HG03457 (cell line): Measurements from ENCODE around the gene CSTPP1.
"Not testable (repeated sequence)": the region's sequence is repeated elsewhere in the genome, so short reads cannot be mapped to it uniquely, and the experiment has no call there.

Experiments
- ATAC-seq: cut with Tn5 transposase; IDR thresholded peaks from one replicate; pipeline ENCODE4 v1.9.1; 2021; ENCODE audit warnings: moderate number of reproducible peaks; ENCODE audit not compliant: unreplicated experiment

CSTPP1 gene

DNA sequence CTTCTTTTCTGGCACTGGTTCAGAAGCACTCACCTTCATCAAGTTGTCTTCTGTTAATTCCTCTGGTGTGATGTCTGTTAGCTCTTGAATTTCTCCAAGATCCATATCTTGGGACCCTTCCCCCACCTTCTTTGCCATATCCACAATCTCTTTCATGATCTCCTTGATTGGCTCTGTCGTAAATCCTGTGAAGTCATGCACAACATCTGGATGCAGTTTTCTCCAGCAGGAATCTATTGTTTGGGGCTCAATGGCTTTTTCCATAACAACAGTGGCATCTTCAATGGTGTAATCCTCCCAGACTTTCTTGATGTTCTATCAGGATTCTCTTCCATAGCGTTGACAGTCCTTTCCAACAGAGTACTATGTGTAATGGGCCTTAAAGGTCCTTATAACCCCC is 96.9 kb downstream of the CSTPP1 start:
- no peak for ATAC-seq

DNA sequence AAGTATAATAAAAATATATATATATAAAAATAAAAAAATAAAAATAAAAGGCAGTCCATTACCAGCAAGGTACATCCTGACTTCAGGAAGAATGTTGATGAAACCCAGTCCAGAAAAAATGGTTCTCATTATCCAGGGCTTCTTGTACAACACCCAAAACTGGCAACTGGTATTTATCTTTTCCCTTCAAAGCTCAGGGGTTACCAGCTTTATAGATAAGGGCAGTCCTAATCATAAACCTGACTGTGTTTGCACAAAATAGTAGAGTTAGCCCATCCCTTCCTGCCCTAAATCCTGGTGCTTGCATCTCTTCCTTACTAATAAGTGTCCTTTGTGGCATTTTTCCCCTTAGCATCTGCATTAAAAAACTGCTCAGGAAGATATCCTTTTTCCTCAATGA is 97.5 kb downstream of the CSTPP1 start:
- ATAC-seq, result no peak

DNA sequence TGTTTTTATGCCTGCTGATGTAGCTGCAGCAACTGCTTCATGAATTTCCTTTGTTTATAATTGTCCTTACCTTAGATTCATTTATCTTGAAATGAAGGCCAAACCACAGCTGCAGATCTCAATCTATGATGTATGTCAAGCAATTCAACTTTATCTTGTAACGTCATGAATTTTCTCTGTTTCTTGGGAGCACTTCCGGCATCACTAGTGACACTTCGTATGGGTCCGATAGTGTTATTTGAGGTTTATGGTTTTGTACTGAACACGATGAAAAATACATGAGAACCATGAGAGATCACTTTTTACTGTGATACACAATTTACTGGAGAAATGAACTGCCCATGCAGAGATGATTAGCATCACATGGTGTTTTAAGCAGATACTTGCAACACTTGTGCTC is 98.5 kb downstream of the CSTPP1 start:
- ATAC-seq, result no peak

DNA sequence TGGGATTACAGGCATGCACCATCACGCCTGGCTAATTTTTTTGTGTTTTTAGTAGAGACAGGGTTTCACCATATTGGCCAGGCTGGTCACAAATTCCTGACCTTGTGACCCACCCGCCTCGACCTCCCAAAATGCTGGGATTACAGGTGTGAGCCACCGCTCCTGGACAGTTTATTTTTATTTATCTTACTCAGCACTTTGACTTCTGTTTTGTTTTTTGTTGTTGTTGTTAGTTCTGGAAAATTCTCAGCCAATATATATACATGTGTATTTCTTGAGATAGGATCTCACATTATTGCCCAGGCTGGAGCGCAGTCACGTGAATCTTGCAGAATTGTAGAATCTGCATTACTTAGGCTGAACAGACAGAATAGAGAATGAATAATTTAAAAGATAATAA is 107.6 kb downstream of the CSTPP1 start:
- no peak for ATAC-seq

DNA sequence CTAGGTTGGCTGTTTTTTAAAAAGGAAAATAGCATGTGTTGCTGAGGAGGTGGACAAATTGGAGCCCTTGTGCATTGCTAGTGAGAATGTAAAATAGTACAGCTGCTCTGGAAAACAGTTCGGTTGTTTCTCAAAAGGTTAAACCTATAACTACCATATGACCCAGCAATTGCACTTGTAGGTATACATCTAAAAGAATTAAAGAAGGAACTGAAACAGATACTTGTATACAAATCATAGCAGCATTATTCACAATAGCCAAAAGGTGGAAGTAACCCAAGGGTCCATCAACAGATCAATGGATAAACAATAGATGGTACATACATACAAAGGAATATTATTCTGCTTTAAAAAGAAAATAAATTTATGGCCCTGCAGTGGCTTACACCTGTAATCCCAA is 111.4 kb downstream of the CSTPP1 start:
- ATAC-seq, result no peak

DNA sequence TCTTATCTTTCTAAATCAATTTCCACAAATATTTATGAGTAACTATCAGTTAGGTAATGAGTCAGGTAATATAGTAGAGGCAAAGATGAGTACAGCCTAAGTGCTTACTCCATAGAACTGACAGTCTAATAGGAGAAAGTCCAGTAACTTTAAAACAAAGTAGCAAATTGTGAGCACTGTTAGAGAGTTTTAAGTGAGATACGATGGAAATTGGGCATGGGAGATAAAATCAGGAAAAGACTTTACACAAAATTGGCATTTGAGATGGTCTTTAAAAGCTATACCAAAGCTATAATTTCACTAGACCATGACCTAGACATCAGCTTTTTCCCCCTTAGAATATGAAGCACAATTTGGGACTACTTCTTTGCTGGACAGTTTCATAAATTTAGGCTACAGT is 113.7 kb downstream of the CSTPP1 start:
- ATAC-seq, result no peak

DNA sequence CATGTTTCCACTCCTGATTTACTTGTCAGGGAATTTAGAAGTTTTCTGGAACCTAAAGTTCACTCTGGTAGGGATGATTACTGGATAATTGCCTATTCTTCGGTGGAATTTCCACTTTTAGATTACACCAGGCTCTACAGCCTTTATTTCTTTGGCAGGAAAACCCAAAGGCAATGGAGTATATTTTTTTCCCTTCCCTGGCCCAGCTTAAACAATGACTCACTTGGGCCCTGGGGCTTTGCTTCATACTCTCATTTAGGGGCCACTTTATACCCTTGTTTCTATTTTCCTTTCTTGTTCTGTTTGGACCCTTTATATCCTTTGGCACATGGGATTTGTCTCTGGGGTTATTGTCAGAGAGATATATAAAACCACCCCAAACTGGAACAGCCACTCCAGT is 114.7 kb downstream of the CSTPP1 start:
- ATAC-seq, result no peak

DNA sequence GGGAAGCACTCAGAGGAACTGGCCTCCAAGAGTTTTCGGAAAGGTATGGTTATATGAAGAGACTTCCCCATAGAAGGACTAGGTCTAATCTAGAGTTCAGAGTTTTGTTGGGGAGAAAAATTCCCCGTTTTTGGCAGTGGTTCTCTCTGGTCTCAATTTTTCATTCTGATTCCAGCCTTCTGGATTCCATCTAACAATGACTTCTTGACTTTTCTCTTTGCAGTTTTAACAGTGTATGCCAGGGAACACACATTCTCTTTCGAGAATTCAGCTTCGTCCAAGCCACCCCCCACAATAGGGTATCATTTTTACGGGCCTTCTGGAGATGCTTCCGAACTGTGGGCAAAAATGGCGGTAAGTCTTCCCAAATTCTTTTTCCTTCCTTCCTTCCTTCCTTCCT is 115.6 kb downstream of the CSTPP1 start:
- no peak for ATAC-seq

DNA sequence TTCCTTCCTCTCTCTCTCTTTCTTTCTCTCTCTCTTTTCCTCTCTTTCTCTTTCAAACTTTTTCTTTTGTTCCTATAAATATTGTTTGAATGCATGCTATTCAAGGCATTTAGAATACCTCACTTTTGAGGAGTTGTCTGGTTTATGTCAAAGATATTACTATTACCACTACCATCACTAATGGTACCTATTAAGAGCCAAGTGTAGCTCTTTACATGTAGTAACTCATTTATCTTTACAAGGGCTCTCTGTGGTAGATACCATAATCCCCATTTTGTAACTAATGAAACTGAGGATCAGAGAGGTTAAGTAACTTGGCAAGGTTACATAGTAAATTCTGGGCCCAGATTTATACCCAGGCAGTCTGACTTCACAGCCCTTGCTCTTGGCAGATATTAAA is 116.0 kb downstream of the CSTPP1 start:
- no peak for ATAC-seq

DNA sequence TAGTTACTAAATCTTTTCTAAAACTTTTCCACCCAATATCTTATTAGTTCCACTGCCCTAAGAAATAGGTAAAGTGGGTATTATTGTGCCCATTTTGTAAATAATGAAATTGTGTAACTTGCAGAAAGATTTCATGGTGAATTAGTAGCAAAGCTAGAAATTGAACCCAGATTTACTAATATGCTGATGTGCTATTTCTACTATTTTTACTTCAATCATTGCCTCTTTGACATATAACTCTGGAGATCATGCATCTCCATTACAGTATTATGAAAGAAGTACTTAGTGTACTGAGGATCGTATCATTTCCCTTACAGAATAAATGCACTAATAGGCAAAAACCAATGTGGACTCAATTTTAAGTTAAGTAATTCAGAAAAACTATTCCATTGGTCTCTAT is 119.0 kb downstream of the CSTPP1 start:
- ATAC-seq, result no peak

DNA sequence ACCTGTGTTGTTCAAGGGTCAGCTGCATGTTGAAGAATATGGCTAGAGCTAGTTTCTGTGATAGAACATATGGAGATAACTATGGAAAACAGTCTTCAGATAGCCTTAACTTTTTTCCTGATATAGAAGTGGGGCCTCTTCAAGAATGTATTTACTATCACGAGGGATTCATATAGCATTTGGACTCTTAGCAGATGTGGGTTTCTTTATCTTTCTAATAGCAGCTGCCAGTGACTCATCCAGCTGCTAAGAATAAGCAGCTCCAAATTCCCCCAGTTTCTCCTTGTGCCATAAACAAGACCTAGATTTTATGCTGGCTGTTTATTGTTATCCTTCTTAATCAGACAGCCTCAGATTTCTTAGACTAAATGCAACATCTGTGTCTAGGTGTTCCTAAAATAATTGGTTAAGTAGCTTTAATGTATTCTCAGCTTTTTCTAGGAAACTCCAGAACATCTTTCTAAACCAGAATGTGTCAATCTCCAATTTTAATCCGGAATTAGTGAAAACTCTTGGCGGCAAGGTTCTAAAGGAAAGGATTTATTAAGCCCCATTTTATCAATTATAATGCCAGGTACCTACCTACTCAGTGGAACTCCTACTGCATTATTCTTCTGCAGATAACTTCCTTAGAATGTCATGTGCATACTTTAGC is 119.8 kb downstream of the CSTPP1 start:
- no peak for ATAC-seq

DNA sequence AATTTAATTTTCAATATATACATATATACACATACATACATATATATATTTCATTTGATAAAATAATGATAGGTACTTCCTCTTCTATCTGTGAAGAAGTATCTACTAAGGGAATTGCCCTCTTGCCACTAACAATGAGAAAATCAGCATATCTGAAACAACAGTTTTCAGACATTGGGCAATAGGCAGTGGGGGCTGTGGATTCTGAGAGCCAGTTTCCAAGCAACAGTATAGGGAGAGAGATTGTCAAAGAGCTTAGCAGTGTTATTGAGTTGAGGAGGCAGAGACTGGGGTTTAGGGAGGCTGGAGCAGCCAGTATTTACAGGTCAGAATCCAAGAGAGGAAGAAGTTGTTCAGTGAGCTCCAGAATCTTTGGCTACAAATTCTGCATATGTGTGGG is 120.8 kb downstream of the CSTPP1 start:
- no peak for ATAC-seq

DNA sequence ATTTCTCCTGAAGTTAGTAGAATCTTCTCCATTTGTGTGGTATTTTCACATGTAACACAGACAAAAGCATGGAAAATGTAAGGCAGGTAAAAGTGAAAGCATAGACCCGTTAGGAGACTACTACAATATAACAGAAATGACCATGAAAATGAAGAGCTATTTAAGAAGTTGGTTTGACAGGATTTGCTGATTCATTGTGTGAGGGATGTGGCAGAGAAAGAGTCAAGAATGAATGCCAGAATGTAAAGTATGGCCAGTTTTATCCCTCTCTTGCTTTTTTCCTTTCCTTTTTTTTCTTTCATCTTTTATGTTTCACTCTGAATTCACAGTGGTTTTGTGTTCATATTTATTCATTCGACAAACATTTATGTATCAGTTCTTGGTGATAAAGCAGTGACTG is 124.2 kb downstream of the CSTPP1 start:
- ATAC-seq, result no peak

DNA sequence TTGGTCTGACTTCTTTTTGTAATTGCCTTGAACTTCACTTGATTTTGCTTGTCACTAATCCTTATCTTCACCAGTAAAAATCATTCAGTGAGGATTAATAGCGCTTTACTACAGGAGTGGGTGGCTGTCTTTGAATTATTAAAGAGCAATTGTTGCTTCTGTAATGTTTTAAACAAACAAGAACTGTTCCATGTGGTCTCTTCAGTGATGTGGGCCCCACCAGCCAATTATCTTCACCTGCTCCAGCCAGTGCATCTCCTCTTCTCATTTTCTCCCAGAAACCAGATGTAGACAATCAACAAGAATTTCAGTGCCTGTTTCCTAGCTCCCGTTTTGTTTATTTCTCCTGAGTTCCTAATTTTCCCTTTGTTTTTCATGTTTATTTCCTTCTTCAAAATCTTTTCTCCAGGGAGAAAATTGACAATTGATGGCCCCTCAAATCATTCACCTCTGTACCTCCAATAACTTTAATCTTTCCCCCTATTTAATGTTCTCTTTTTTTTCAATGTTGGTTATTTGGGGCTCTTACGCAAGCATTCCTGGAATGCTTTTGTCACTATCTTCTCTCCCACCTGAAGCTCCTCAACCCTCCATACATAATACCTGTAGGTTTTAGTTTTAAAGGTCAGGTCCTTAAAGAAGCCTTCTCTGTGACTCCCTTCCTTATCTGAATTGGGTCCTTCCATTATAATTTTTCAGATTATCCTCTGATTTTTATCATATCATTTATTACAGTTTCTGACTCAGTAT is 125.0 kb downstream of the CSTPP1 start:
- no peak for ATAC-seq

DNA sequence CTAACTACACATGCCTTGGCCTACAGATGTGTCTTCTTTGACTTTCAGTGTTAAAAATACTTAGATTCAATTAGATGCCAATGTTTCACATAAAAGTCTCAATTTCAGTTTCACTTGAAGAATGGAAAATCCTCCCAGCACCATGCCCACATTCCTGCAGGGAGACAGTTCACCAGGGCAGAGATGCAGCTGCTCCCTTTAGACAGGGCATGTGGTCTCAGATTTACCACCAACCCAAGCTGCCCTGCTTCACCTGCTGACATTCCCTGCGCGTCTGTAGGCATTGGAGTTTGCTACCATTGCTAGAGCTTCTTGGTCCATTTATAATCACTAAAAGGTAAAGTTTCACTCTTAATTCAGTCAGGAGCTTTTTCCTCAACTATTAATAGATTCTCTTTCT is 126.2 kb downstream of the CSTPP1 start:
- no peak for ATAC-seq

DNA sequence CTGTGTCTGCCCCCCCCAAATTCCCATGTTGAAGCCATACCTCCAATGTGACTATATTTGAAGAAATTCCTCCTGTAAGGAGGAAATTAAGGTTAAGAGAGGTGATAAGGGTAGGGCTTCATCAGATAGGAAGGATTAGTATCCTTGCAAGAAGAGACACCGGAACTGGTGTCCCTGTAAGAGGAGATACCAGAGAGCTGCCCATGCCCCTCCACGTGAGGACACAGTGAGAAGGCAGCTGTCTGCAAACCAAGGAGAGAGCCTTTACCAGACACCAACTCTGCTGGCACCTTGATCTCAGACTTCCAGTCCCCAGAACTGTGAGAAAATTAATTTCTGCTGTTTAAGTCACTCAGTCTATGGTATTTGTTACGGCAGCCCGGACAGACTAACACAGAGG is 130.8 kb downstream of the CSTPP1 start:
- no peak for ATAC-seq

DNA sequence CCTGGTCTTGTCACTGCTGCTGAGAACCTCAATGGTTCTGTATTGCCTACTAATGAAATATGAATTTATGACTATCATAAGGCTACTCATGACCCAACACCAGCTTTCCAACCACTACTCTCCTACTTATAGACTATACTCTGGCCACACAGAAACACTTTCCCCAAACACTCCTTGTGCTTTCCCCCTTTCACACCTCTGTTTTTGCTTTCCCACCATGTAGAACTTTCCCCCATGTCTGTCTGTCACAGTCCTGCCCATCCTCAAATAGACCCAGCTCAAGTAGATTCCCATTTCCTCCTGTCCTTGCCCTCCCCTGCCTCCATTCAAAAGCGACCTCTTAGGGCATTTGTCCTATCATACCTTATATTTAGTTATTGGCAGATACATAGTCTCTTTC is 134.2 kb downstream of the CSTPP1 start:
- ATAC-seq, result no peak

DNA sequence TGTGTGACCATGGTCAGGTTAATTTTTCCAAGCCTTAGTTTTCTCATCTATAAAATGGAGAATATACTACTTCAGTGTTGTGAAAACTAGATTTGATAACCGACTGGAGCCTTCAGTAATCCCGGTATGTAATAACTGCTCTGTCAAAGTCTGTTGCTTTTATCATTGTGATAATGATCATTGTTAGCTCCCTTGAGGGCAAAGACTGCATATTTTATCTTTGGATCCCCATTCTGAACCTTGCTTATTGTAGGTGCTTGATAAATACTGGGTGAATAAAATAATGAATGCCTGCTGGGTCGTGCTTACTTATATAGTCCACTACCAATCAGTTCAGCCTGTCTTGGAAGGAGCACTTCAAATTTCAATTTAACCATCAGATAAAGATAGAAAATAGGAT is 134.8 kb downstream of the CSTPP1 start:
- no peak for ATAC-seq

DNA sequence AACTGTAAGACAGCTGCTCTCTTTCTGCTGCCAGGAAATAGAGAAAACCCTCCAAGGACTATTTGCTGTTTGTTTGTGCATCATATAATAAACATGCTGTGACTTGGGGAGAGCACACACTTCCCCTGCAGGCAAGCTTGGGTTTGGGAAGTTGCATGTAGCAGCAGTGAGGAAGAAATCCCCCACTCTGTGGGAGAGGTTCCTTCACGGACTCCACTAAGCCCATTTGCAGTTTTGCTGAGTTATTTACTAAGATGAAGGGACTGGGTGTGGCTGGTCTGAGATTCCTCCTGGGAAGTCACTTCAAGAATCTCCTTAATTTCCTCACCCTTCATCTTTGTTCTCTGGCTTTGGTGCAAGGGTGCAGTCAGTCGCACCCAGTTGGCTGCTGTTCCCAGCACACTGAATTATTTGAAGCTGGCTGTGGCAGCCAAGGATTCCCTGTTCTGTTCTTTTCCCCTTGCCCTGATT is 135.3 kb downstream of the CSTPP1 start:
- ATAC-seq, result no peak

DNA sequence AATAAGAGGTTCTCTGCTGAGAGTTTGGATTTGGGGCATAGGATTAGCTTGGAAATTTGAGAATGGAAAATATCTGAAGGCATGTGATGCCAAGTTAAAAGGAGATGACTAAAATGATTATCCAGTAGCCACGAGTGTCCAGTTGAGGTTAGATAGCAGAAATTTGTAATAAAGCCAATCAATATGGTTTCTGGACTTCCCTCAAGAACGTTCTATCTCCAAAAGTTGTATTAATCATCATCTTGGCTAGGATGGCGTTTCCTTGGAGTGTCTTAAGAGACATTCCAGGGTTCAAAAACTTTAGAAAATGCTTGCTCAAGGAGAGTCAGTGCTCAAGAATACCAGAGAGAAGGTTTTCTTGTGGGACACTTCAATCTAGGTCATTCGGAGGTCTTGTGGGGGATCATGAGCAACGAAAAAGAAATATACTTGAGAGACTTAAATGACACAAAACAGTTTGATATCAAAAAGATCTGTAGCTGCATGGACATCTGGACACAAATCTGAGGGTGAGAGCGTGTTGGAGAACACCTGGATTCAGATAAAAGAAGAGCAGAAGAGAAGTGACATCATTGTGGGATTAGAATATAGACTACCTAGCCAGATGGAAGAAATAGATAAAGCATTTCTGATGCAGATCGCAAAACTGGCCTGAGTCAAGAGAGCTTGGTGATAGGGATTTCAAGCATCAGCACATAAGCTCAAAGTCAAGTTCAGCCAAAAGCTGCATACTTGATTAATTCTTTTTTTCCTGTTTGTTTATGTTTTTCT is 142.4 kb downstream of the CSTPP1 start:
- ATAC-seq, result no peak

DNA sequence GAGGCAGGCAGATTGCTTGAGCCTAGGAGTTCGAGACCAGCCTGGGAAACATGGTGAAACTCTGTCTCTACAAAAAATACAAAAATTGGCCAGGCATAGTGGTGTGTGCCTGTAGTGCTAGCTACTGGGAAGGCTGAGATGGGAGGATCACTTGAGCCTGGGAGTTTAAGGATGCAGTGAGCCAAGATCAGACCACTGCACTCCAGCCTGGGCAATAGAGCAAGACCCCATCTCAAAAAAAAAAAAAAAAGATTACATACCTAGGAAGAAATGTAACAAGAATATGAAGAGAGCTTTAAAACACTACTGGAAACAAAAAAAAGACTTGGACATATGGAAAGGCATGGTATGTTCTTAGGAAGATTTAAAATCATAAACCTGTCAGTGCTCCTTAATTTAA is 144.2 kb downstream of the CSTPP1 start:
- not testable (repeated sequence) for ATAC-seq

DNA sequence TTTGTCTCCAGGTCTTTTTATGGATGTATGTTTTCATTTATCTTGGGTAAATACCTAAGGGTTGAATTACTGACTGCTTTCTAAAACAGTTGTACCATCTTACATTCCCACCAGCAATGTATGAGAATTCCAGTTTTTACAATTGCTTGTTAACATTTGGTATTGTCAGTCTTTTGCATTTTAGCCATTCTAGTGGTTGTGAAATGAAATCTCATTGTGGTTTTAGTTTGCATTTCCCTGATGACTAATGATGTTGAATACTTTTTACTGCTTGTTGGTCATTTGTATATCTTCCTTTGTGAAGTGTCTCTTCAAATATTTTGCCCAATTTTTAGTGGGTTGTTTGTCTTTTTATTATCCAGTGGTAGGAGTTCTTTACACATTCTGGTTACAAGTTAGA is 147.4 kb downstream of the CSTPP1 start:
- ATAC-seq, result no peak
